MM.1S (cell line): ENCODE measurements around the gene RNF214.
"Not testable (repeated sequence)": the region's sequence is repeated elsewhere in the genome, so short reads cannot be mapped to it uniquely, and the experiment has no call there.

Source experiments
- DNase-seq: peaks from one replicate; pipeline ENCODE4 v3.0.0-alpha.2; 2015
- H2AFZ ChIP-seq: fragments of 300-600 bp; sonication (generic); 2 replicates; pipeline ENCODE4 v1.6.0; 2016; ENCODE audit warnings: antibody characterized with exemption, low read length
- H3F3A ChIP-seq: fragments of 300-600 bp; sonication (generic); 2 replicates; pipeline ENCODE4 v1.6.1; 2016; ENCODE audit warnings: mild to moderate bottlenecking, antibody characterized with exemption, low read length, moderate library complexity, mixed read lengths; ENCODE audit not compliant: insufficient read depth
- H3K27ac ChIP-seq: fragments of 300-600 bp; sonication (generic); 2 replicates; pipeline ENCODE4 v1.5.1; 2016; ENCODE audit warnings: mild to moderate bottlenecking, low read length
- H3K27me3 ChIP-seq: fragments of 300-600 bp; sonication (generic); replicated peaks from 2 replicates; pipeline ENCODE4 v1.6.0; 2016; ENCODE audit warnings: low read length; ENCODE audit not compliant: insufficient read depth
- H3K36me3 ChIP-seq: fragments of 300-600 bp; sonication (generic); replicated peaks from 2 replicates; pipeline ENCODE4 v1.6.1; 2016; ENCODE audit warnings: mild to moderate bottlenecking, low read length, mixed read lengths; ENCODE audit not compliant: insufficient read depth
- H3K4me1 ChIP-seq: fragments of 300-600 bp; sonication (generic); 2 replicates; pipeline ENCODE4 v1.6.1; 2016; ENCODE audit warnings: low read length, mixed read lengths
- H3K4me2 ChIP-seq: fragments of 300-600 bp; sonication (generic); 2 replicates; pipeline ENCODE4 v1.6.0; 2016; ENCODE audit warnings: low read depth, low read length
- H3K4me3 ChIP-seq: fragments of 300-600 bp; sonication (generic); 2 replicates; pipeline ENCODE4 v1.5.1; 2016; ENCODE audit warnings: low read length, mixed read lengths
- H3K79me2 ChIP-seq: fragments of 300-600 bp; sonication (generic); 2 replicates; pipeline ENCODE4 v1.6.1; 2016; ENCODE audit warnings: mixed run types, low read length, mixed read lengths
- H3K9ac ChIP-seq: fragments of 300-600 bp; sonication (generic); 2 replicates; pipeline ENCODE4 v1.6.1; 2016; ENCODE audit warnings: low read length, mixed read lengths
- H3K9me2 ChIP-seq: fragments of 300-600 bp; sonication (generic); replicated peaks from 2 replicates; pipeline ENCODE4 v1.6.1; 2016; ENCODE audit warnings: mild to moderate bottlenecking, low read length, mixed read lengths; ENCODE audit not compliant: insufficient read depth
- H3K9me3 ChIP-seq: fragments of 300-600 bp; sonication (generic); replicated peaks from 2 replicates; pipeline ENCODE4 v1.6.1; 2016; ENCODE audit warnings: mild to moderate bottlenecking, low read length, mixed read lengths; ENCODE audit not compliant: insufficient read depth
- H4K20me1 ChIP-seq: fragments of 300-600 bp; sonication (generic); 2 replicates; pipeline ENCODE4 v1.6.1; 2016; ENCODE audit warnings: mild to moderate bottlenecking, low read length, moderate library complexity, mixed read lengths; ENCODE audit not compliant: insufficient read depth
- CTCF ChIP-seq: fragments of 300-600 bp; sonication (generic); IDR thresholded peaks from 2 replicates; pipeline ENCODE4 v1.5.1; 2016; ENCODE audit warnings: antibody characterized with exemption, low read length, mixed read lengths
- EZH2 ChIP-seq: fragments of 300-600 bp; sonication (generic); optimal IDR thresholded peaks from 2 replicates; pipeline ENCODE3; 2017; ENCODE audit warnings: low read depth, mild to moderate bottlenecking, antibody characterized with exemption, low read length, mixed read lengths
- EZH2phosphoT487 ChIP-seq: fragments of 300-600 bp; sonication (generic); IDR thresholded peaks from 2 replicates; pipeline ENCODE4 v1.6.1; 2018; ENCODE audit warnings: antibody characterized with exemption, low read length

RNF214 gene

GRCh38 chr11:117319214-117319840, 86.9 kb downstream of the RNF214 start:
- no peak for DNase-seq
- H2AFZ ChIP-seq, result no peak overlapping the region
- no peak overlapping the region for H3K27ac ChIP-seq

GRCh38 chr11:117327255-117327566, 94.7 kb downstream of the RNF214 start:
- Histone ChIP-seq H3K4me3 (peak overlapping the region; percentile 76), H3K4me2 (peak overlapping the region; percentile 11; the same call in 1 of the 2 replicates)
- H3K27ac ChIP-seq, H4K20me1 ChIP-seq, DNase-seq, H3K9ac ChIP-seq, H3F3A ChIP-seq, H3K36me3 ChIP-seq, H3K79me2 ChIP-seq, H3K4me1 ChIP-seq, H3K27me3 ChIP-seq, H2AFZ ChIP-seq, H3K9me3 ChIP-seq, H3K9me2 ChIP-seq: not testable (repeated sequence)

More at GRCh38 chr11:117319214-117319840, 86.9 kb downstream of the RNF214 start:
- Histone ChIP-seq H3K4me3 (no peak overlapping the region), H3K9me2 (no peaks in the 10 kb centered on the region), H4K20me1 (no peaks in the 10 kb centered on the region), H3K79me2 (no peaks in the 10 kb centered on the region), H3K4me2 (no peak overlapping the region), H3K9me3 (no peaks in the 10 kb centered on the region), H3K9ac (no peak overlapping the region), H3F3A (no peaks in the 10 kb centered on the region), H3K36me3 (no peaks in the 10 kb centered on the region), H3K27me3 (no peaks in the 10 kb centered on the region; the same call in none of the 2 replicates), H3K4me1 (no peaks in the 10 kb centered on the region)
- no peak for TF ChIP-seq CTCF
- TF ChIP-seq EZH2phosphoT487, result no peak
- TF ChIP-seq EZH2, result no peak

- peaks cover 8% of the 10 kb centered on the region; the same call in 1 of the 2 replicates for H3K4me1 ChIP-seq
- H3K27me3 ChIP-seq, result no peaks in the 10 kb centered on the region
- no peaks in the 10 kb centered on the region for H3K9me3 ChIP-seq
- H3K9me2 ChIP-seq, result no peaks in the 10 kb centered on the region
- H3K27ac ChIP-seq, result peak within 1 kb of the TSS; percentile 70; the same call in 1 of the 2 replicates
- no peak for TF ChIP-seq CTCF
- H3K79me2 ChIP-seq, result no peaks in the 10 kb centered on the region
- no peaks in the 10 kb centered on the region for H3K36me3 ChIP-seq
- 0 out of 2 replicates have a peak, but pooled peaks cover 9% of the 10 kb centered on the region for H3F3A ChIP-seq
- peak; percentile 97 for DNase-seq
- peak within 1 kb of the TSS; percentile 76 for H3K4me3 ChIP-seq
- peak within 1 kb of the TSS; percentile 72 for H2AFZ ChIP-seq
- H3K9ac ChIP-seq, result peak within 1 kb of the TSS; percentile 70
- no peaks in the 10 kb centered on the region for H4K20me1 ChIP-seq
- peak within 1 kb of the TSS; percentile 84 for H3K4me2 ChIP-seq
Measured at GRCh38 chr11:117327567-117328374, 95.3 kb downstream of the RNF214 start, which contains the start of gene CEP164. Gene CEP164 (plus strand): TSS chr11:117327854. CDS start chr11:117338587, 10,733 bp downstream.
